ENCODE measurements around the gene MBP.

The MBP gene

DNA sequence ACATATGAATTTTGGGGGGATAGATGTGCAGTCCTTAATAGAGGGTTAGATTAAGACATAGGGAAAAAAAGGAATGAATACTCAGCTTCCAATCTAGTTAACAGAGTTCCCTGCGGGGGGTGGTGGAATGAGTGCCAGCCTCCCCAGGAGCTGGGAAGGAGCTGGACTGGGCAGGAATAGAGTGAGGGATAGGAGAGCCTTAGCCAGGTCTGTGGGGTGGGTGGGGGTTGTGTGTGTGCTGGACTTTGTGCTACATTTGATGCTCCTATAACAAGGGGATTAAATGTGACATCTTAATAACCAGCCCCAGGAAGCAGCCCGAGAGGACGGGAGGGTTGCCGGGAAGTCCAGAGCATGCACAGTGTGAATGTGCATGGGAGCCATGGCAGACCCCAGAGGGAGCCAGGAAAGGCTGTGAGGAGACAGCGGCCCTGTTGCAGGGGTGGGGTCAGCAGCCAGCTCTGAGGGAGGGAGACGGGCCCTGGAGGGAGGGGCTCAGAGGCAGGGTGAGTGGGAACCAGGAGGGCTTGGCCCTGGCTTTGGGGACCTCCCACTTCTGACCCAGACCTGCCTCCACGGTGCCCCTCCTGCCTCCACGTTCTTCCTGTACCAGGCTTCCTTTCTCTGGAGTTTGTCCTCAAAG is 3.6 kb upstream of the MBP start:
- H3K4me3 ChIP-seq (ENCODE audit: low read depth, low read length), result no peak overlapping the region
- DNase-seq (ENCODE audit: low read depth), result no peak
- TF ChIP-seq, protein P1, sequence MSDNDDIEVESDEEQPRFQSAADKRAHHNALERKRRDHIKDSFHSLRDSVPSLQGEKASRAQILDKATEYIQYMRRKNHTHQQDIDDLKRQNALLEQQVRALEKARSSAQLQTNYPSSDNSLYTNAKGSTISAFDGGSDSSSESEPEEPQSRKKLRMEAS (IDR thresholded peaks at IDR 0.05; ENCODE audit: low read depth, low read length), result no peak
- TF ChIP-seq MYC (IDR thresholded peaks at IDR 0.05; ENCODE audit: low read depth, low read length) (no peak), POLR2A (IDR thresholded peaks at IDR 0.05; ENCODE audit: extremely low read depth, insufficient read length) (no peak)
- TF ChIP-seq, protein P2, sequence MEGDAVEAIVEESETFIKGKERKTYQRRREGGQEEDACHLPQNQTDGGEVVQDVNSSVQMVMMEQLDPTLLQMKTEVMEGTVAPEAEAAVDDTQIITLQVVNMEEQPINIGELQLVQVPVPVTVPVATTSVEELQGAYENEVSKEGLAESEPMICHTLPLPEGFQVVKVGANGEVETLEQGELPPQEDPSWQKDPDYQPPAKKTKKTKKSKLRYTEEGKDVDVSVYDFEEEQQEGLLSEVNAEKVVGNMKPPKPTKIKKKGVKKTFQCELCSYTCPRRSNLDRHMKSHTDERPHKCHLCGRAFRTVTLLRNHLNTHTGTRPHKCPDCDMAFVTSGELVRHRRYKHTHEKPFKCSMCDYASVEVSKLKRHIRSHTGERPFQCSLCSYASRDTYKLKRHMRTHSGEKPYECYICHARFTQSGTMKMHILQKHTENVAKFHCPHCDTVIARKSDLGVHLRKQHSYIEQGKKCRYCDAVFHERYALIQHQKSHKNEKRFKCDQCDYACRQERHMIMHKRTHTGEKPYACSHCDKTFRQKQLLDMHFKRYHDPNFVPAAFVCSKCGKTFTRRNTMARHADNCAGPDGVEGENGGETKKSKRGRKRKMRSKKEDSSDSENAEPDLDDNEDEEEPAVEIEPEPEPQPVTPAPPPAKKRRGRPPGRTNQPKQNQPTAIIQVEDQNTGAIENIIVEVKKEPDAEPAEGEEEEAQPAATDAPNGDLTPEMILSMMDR (IDR thresholded peaks at IDR 0.05; ENCODE audit: low read depth, low read length), result no peak

DNA sequence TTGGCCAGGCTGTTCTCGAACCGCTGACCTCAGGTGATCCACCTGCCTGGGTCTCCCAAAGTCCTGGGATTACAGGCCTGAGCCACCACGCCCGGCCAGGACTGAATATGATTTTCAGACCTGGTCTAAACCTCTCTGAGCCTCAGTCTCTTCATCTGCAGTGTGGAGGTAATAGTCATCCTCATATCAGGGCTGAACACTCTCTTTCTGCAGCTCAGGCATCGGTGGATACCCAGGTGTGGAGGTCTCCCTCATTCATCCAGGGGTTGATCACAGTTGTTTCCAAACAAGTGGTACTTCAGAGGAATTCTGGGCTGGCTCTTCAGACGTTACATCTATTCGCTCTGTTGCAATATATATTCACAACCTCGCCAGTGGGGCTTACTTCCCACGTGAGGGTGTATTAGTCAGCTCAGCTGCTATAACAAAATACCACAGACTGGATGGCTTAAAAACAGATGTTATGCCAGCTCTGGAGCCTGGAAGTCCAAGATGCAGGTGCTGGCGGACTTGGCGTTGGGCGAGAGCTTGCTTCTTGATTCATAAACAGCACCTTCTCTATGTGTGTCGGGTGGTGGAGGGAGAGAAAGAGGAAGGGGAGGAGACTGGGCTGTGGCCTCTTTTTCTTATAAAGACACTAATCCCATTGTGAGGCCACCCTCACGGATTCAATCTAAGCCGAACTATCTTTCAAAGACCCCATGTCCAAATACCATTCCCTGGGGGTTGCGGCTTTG is 2.9 kb upstream of the MBP start:
- DNase-seq (ENCODE audit: low read depth), result no peak

DNA sequence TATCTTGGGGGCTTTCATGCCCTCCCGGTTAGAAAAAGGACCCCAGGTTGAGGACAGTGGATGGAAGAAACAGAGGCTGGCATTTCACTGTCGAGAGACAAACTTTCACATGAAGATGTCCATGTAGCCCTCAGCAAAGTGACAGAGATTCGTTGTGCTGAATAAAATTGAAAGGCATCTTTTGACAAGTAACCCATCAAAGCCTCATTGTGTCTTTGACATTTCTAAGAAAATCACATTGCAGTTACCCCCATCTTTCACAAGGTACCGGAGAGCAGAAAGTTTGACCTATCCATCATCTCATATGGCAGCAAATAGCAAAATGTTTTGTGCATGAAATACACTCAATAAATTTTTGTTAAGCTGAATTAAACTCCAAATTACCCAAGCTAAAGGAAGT is 2.0 kb upstream of the MBP start:
- peak overlapping the region; percentile 93 for H3K4me3 ChIP-seq (ENCODE audit: low read depth, low read length)
- DNase-seq (ENCODE audit: low read depth), result no peak
- TF ChIP-seq, protein P2 (IDR thresholded peaks at IDR 0.05; ENCODE audit: low read depth, low read length), result no peak
- TF ChIP-seq, protein P1 (IDR thresholded peaks at IDR 0.05; ENCODE audit: low read depth, low read length), result no peak
- TF ChIP-seq POLR2A (IDR thresholded peaks at IDR 0.05; ENCODE audit: extremely low read depth, insufficient read length), result no peak
- no peak for TF ChIP-seq MYC (IDR thresholded peaks at IDR 0.05; ENCODE audit: low read depth, low read length)

More for the DNA sequence above, 2.9 kb upstream of the MBP start:
- TF ChIP-seq, protein P2 (IDR thresholded peaks at IDR 0.05; ENCODE audit: low read depth, low read length), result no peak
- no peak overlapping the region for H3K4me3 ChIP-seq (ENCODE audit: low read depth, low read length)

DNA sequence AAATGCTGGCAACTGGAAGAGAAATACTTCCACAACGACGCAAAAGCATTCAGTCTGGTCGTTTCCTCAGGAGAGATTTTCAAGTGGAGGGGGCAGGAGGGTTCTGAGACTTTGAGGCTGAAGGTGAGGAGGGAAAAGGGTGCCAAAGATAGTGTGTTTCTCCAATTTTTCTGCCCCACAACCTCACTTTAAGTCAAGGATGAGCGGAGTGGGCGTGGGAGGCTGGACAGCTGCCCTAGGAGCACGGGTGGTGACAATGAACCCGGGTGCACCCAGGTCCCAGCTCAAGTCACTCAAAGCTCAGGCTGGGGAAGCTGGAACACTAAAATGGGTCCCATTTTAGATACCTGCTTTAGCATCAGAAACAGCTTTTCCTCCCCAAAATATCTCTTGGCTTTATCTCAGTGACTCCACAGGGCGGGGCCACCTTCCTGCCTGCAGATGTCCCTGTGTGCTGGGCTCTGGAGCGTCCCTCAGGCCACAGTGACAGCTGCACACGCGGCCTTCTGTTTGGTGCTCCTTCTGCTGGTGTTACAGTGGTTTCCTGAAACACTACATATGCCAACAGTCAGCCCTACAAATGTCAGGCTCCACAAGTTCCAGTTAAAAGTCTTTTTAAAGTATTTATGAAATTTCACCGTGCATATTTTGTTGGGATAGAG is 1.4 kb upstream of the MBP start:
- TF ChIP-seq, protein P1 (IDR thresholded peaks at IDR 0.05; ENCODE audit: low read depth, low read length), result peak; percentile 92
- TF ChIP-seq MYC (IDR thresholded peaks at IDR 0.05; ENCODE audit: low read depth, low read length) (peak; percentile 88), POLR2A (IDR thresholded peaks at IDR 0.05; ENCODE audit: extremely low read depth, insufficient read length) (no peak)
- TF ChIP-seq, protein P2 (IDR thresholded peaks at IDR 0.05; ENCODE audit: low read depth, low read length), result no peak
- peak overlapping the region; percentile 93 for H3K4me3 ChIP-seq (ENCODE audit: low read depth, low read length)
- peak; percentile 88 for DNase-seq (ENCODE audit: low read depth)

DNA sequence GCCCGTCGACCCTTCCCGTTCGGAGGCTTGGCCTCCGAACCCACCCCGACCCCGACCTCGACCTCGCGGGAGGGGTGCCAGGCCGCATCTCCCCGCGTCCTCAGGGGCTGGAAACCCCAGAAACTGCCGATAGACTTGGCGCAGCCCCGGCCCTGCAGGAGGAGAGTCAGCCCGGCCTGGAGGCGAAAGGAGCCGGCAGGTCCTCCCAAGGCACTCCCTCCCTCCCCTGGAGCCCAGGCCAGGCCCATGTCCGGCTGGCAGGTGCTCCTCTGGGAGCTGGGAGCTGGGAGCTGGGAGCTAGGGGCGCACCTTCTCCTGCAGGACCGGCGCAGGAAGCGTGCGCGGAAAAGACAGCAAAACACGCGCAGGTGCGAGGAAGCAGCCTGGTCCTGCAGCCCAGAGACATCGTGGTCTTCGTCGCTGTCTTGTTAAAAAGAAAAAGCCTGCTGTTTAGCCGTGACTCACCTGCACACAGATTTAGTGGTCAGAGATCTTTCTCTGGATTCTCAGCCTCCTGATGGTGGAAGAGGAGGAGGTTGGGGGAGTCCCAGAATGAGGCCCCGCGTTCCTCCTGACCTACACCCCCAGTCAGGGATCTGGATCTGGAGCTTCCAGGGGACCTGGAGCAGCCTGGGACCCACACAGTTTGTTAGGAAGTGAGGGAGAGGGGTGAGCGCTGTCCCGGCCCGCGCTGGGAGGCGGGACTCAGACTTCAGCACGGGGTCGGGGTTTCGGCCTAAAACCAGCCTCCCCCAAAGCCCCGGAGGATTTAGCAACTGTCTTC is 660 bp upstream of the MBP start:
- DNase-seq (ENCODE audit: low read depth), result peak; percentile 87
- TF ChIP-seq POLR2A (IDR thresholded peaks at IDR 0.05; ENCODE audit: extremely low read depth, insufficient read length), result peak; percentile 17
- TF ChIP-seq, protein P2 (IDR thresholded peaks at IDR 0.05; ENCODE audit: low read depth, low read length), result no peak
- no peak for TF ChIP-seq MYC (IDR thresholded peaks at IDR 0.05; ENCODE audit: low read depth, low read length)
- TF ChIP-seq, protein P1 (IDR thresholded peaks at IDR 0.05; ENCODE audit: low read depth, low read length), result no peak
- peak overlapping the region; percentile 93 for H3K4me3 ChIP-seq (ENCODE audit: low read depth, low read length)
